Measurements from ENCODE around the gene CHD1. TPM values are rescaled to one million over a fixed set of nuclear protein-coding genes. Genes with fewer than 3 reads are reported as not detected.

CHD1 gene
- total RNA-seq, 1 donor from 2014 or later = 50.6 TPM

- Histone ChIP-seq H3K9me3 (ENCODE audit: control insufficient read depth in 3 of 3, low read length in 3 of 3) (no peaks in the 10 kb centered on the region), H3K4me3 (ENCODE audit: low read length in 3 of 3) (no peak overlapping the region), H3K9ac (ENCODE audit: low read depth in 1 of 3, low read length in 3 of 3) (peak overlapping the region in 1 of 3 donors; percentile 1), H3K4me1 (ENCODE audit: control insufficient read depth in 3 of 3, insufficient read depth in 3 of 3, low read length in 3 of 3) (peaks cover 29 to 47% (median 36%) of the 10 kb centered on the region in 3 donors), H3K36me3 (ENCODE audit: control insufficient read depth in 3 of 3, insufficient read depth in 3 of 3, low read length in 3 of 3) (no peaks in the 10 kb centered on the region), H3K27me3 (ENCODE audit: control insufficient read depth in 3 of 3, insufficient read depth in 3 of 3, low read length in 3 of 3) (no peaks in the 10 kb centered on the region), H3K27ac (ENCODE audit: low read depth, low read length) (no peak overlapping the region)
Measured at GRCh38 chr5:98936948-98937715, 8.3 kb upstream of the CHD1 start.

DNA sequence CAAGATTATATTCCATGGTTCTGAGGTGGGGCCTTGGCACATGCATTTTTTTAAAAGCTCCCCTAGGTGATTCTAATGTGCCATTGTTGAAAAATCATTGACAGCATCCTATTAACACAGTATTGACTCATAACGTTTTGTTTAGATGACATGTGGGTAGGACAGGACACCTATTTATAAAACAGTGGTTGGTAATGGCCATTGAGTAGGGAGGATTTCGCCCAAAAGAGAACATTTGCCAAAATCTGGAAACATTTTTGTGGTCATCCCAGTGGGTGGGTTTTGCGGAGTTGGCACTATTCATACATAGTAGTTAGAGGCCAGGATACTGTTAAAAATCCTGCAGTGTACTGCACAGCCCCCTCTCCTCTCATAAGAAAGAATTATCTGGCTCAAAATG, 6.4 kb upstream of the CHD1 start:
- Histone ChIP-seq H3K9me3 (ENCODE audit: control insufficient read depth in 3 of 3, low read length in 3 of 3) (no peaks in the 10 kb centered on the region), H3K4me1 (ENCODE audit: control insufficient read depth in 3 of 3, insufficient read depth in 3 of 3, low read length in 3 of 3) (peaks cover 36 to 47% (median 37%) of the 10 kb centered on the region in 3 donors)

GRCh38 chr5:98934546-98934945, 5.7 kb upstream of the CHD1 start:
- Histone ChIP-seq H3K4me1 (ENCODE audit: control insufficient read depth in 3 of 3, insufficient read depth in 3 of 3, low read length in 3 of 3) (peaks cover 36 to 49% (median 39%) of the 10 kb centered on the region in 3 donors), H3K27ac (ENCODE audit: low read depth, low read length) (no peak overlapping the region), H3K4me3 (ENCODE audit: low read length in 3 of 3) (no peak overlapping the region), H3K36me3 (ENCODE audit: control insufficient read depth in 3 of 3, insufficient read depth in 3 of 3, low read length in 3 of 3) (peaks cover 0 to 4% (median 0%) of the 10 kb centered on the region in 3 donors), H3K9me3 (ENCODE audit: control insufficient read depth in 3 of 3, low read length in 3 of 3) (no peaks in the 10 kb centered on the region), H3K9ac (ENCODE audit: low read depth in 1 of 3, low read length in 3 of 3) (no peak overlapping the region), H3K27me3 (ENCODE audit: control insufficient read depth in 3 of 3, insufficient read depth in 3 of 3, low read length in 3 of 3) (no peaks in the 10 kb centered on the region)

More for the DNA sequence above, 6.4 kb upstream of the CHD1 start:
- Histone ChIP-seq H3K36me3 (ENCODE audit: control insufficient read depth in 3 of 3, insufficient read depth in 3 of 3, low read length in 3 of 3) (peaks cover 0 to 4% (median 0%) of the 10 kb centered on the region in 3 donors), H3K9ac (ENCODE audit: low read depth in 1 of 3, low read length in 3 of 3) (no peak overlapping the region), H3K27me3 (ENCODE audit: control insufficient read depth in 3 of 3, insufficient read depth in 3 of 3, low read length in 3 of 3) (no peaks in the 10 kb centered on the region), H3K4me3 (ENCODE audit: low read length in 3 of 3) (no peak overlapping the region), H3K27ac (ENCODE audit: low read depth, low read length) (no peak overlapping the region)

- H3K36me3 ChIP-seq (ENCODE audit: control insufficient read depth in 3 of 3, insufficient read depth in 3 of 3, low read length in 3 of 3) = peaks cover 0 to 4% (median 0%) of the 10 kb centered on the region in 3 donors
- H3K27ac ChIP-seq (ENCODE audit: low read depth, low read length) = peak overlapping the region; percentile 8
- H3K4me1 ChIP-seq (ENCODE audit: control insufficient read depth in 3 of 3, insufficient read depth in 3 of 3, low read length in 3 of 3) = peaks cover 30 to 43% (median 35%) of the 10 kb centered on the region in 3 donors
- no peak overlapping the region for H3K4me3 ChIP-seq (ENCODE audit: low read length in 3 of 3)
- no peaks in the 10 kb centered on the region for H3K27me3 ChIP-seq (ENCODE audit: control insufficient read depth in 3 of 3, insufficient read depth in 3 of 3, low read length in 3 of 3)
- H3K9ac ChIP-seq (ENCODE audit: low read depth in 1 of 3, low read length in 3 of 3) = peak overlapping the region in 1 of 3 donors; percentile 23
- no peaks in the 10 kb centered on the region for H3K9me3 ChIP-seq (ENCODE audit: control insufficient read depth in 3 of 3, low read length in 3 of 3)
Measured at GRCh38 chr5:98933445-98934072, 4.8 kb upstream of the CHD1 start.

DNA sequence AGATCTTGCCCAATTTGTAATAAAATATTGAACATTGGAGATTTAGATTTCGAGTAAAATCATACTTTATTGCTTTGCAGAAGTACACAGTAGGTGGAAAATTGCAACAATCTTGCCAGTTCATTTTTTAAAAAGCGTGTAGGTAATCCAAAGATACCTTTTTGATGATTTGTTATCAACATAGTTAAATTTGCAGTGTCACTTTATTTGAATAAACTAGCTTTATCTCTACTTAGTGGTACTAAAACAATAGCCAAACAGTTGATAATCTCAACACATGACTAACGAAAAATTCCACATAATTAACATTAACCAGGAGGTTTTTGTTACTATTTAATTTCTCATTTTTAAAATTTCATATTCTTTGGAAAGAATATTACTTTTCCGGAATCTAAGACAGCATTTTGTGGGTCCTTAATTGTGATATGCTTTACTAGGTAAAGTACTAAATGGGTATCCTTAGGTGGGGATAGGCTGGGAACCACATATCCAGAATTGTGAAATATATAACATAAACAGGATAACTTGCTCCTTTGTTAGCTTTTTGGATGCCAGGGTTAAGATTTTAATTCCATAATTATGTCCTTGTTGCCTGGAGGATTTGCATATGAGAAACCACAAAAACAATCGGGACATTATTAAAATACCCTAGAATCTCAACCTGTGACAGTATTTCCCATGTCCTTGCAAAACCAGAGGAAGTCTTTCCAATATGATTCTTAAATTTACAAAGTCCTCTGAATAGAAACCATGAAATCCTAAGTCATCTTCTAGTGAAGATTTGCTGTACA, 2.4 kb upstream of the CHD1 start:
- H3K4me1 ChIP-seq (ENCODE audit: control insufficient read depth in 3 of 3, insufficient read depth in 3 of 3, low read length in 3 of 3) = peaks cover 22 to 41% (median 35%) of the 10 kb centered on the region in 3 donors

DNA sequence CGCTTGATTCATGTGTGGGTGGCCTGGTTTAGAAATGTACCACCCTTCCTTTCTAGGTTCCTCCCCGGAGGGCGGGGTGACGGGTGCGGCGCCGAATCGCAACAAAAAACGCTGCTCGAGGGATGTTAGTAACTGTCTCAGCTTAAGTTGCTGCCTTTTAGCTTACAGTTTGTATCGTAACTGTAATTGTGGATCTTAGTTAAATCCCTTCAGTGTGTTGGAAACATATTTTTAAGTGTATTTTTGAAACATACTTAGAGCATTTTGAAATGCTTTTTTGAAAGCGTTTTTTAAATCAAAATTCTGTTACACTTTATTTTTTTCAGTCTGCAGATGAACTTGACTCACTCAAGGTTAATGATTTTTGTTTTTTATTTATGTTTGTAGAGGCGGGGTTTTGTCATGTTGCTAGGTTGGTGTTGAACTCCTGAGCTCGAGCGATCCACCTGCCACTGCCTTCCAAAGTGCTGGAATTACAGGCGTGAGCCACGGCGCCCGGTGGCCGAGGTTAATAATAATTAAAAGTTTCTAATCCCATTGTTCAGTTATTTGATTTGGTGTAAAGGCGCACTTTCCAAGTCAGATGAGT, 997 bp upstream of the CHD1 start:
- Histone ChIP-seq H3K4me3 (ENCODE audit: low read length in 3 of 3) (peak overlapping the region; percentile 88 to 97 (median 95)), H3K9ac (ENCODE audit: low read depth in 1 of 3, low read length in 3 of 3) (peak overlapping the region; percentile 100), H3K9me3 (ENCODE audit: control insufficient read depth in 3 of 3, low read length in 3 of 3) (no peaks in the 10 kb centered on the region), H3K27me3 (ENCODE audit: control insufficient read depth in 3 of 3, insufficient read depth in 3 of 3, low read length in 3 of 3) (no peaks in the 10 kb centered on the region), H3K36me3 (ENCODE audit: control insufficient read depth in 3 of 3, insufficient read depth in 3 of 3, low read length in 3 of 3) (peaks cover 0 to 4% (median 0%) of the 10 kb centered on the region in 3 donors), H3K4me1 (ENCODE audit: control insufficient read depth in 3 of 3, insufficient read depth in 3 of 3, low read length in 3 of 3) (peaks cover 15 to 35% (median 34%) of the 10 kb centered on the region in 3 donors), H3K27ac (ENCODE audit: low read depth, low read length) (peak overlapping the region; percentile 100)

More for the DNA sequence above, 2.4 kb upstream of the CHD1 start:
- Histone ChIP-seq H3K27me3 (ENCODE audit: control insufficient read depth in 3 of 3, insufficient read depth in 3 of 3, low read length in 3 of 3) (no peaks in the 10 kb centered on the region), H3K27ac (ENCODE audit: low read depth, low read length) (peak overlapping the region; percentile 100), H3K9ac (ENCODE audit: low read depth in 1 of 3, low read length in 3 of 3) (peak overlapping the region in 1 of 3 donors; percentile 27), H3K36me3 (ENCODE audit: control insufficient read depth in 3 of 3, insufficient read depth in 3 of 3, low read length in 3 of 3) (peaks cover 0 to 4% (median 0%) of the 10 kb centered on the region in 3 donors), H3K4me3 (ENCODE audit: low read length in 3 of 3) (no peak overlapping the region), H3K9me3 (ENCODE audit: control insufficient read depth in 3 of 3, low read length in 3 of 3) (no peaks in the 10 kb centered on the region)

- Histone ChIP-seq H3K4me3 (ENCODE audit: low read length in 3 of 3) (peak overlapping the region; percentile 52 to 86 (median 85)), H3K36me3 (ENCODE audit: control insufficient read depth in 3 of 3, insufficient read depth in 3 of 3, low read length in 3 of 3) (peaks cover 3 to 11% (median 6%) of the 10 kb centered on the region in 3 donors), H3K4me1 (ENCODE audit: control insufficient read depth in 3 of 3, insufficient read depth in 3 of 3, low read length in 3 of 3) (peaks cover 15 to 29% (median 24%) of the 10 kb centered on the region in 3 donors), H3K27ac (ENCODE audit: low read depth, low read length) (peak overlapping the region; percentile 100), H3K9ac (ENCODE audit: low read depth in 1 of 3, low read length in 3 of 3) (peak overlapping the region; percentile 72 to 88 (median 85)), H3K27me3 (ENCODE audit: control insufficient read depth in 3 of 3, insufficient read depth in 3 of 3, low read length in 3 of 3) (no peaks in the 10 kb centered on the region), H3K9me3 (ENCODE audit: control insufficient read depth in 3 of 3, low read length in 3 of 3) (no peaks in the 10 kb centered on the region)
Measured at GRCh38 chr5:98927989-98928872, 576 bp downstream of the CHD1 start.

DNA sequence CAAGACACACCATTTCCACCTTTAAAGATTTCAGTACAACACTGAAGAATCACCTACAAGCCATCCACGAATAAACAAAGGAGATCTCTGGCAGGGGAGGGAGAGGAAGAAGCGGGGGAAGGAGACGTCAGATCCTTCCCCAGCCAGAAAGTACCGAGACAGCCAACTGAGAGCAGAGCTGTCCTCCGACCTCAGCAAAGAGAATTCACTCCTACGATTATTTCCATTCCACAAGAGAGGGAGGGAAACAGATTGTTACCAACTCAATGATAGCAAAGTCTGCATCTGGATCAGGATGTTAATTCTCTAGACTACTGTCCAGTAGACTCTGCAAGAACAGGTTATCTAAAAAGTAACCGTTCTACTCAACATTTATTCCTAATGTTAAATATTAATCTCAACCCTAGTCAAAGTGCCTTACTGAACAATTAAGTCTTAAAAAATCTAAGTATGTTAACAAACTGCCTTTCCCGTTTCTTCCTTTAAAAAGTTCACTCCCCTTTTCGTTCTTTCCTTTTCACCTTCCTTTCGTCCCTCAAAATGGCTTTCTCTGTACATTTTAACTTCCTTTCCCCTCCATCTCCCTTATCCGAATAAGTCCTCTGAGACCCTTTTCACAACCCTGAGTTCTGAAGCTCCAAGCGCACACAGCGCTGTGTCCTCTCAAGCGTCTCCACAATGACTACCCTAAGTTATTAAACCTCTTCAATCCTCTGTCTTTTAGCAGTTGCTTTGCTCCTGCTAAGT, 1.4 kb downstream of the CHD1 start:
- peaks cover 5 to 14% (median 8%) of the 10 kb centered on the region in 3 donors for H3K36me3 ChIP-seq (ENCODE audit: control insufficient read depth in 3 of 3, insufficient read depth in 3 of 3, low read length in 3 of 3)

More for the DNA sequence above, 1.4 kb downstream of the CHD1 start:
- Histone ChIP-seq H3K9ac (ENCODE audit: low read depth in 1 of 3, low read length in 3 of 3) (peak overlapping the region; percentile 72 to 88 (median 85)), H3K27ac (ENCODE audit: low read depth, low read length) (peak overlapping the region; percentile 100), H3K4me3 (ENCODE audit: low read length in 3 of 3) (peak overlapping the region; percentile 52 to 86 (median 85)), H3K9me3 (ENCODE audit: control insufficient read depth in 3 of 3, low read length in 3 of 3) (no peaks in the 10 kb centered on the region), H3K27me3 (ENCODE audit: control insufficient read depth in 3 of 3, insufficient read depth in 3 of 3, low read length in 3 of 3) (no peaks in the 10 kb centered on the region), H3K4me1 (ENCODE audit: control insufficient read depth in 3 of 3, insufficient read depth in 3 of 3, low read length in 3 of 3) (peaks cover 13 to 27% (median 18%) of the 10 kb centered on the region in 3 donors)

Measured in skeletal muscle tissue (tissue), 4 donors.